G401.6 (cell line): Measurements from ENCODE around the gene ZNF687.

Source experiments
- FAIRE-seq: peaks from 2 replicates; lab custom pipeline; 2012; peaks lifted over from hg19 to GRCh38; lab: Jason Lieb, UNC

ZNF687 gene

GRCh38 chr1:151282883-151283725, 1.0 kb downstream of the ZNF687 start:
- FAIRE-seq = no peak

- FAIRE-seq = no peak
Observed at GRCh38 chr1:151284013-151284577, 2.0 kb downstream of the ZNF687 start.

GRCh38 chr1:151286619-151287340, 4.7 kb downstream of the ZNF687 start:
- FAIRE-seq = no peak

GRCh38 chr1:151287341-151287699, 5.2 kb downstream of the ZNF687 start:
- FAIRE-seq = no peak

- no peak for FAIRE-seq
Observed at GRCh38 chr1:151287767-151288500, 5.8 kb downstream of the ZNF687 start.

- no peak for FAIRE-seq
Observed at GRCh38 chr1:151288502-151288901, 6.4 kb downstream of the ZNF687 start.

- FAIRE-seq = no peak
Observed at GRCh38 chr1:151289080-151289935, 7.2 kb downstream of the ZNF687 start.

- FAIRE-seq = no peak
Observed at GRCh38 chr1:151289991-151290708, 8.1 kb downstream of the ZNF687 start.

- no peak for FAIRE-seq
Observed at GRCh38 chr1:151290709-151291303, 8.7 kb downstream of the ZNF687 start.

- no peak for FAIRE-seq
Observed at GRCh38 chr1:151292207-151293030, 10.3 kb downstream of the ZNF687 start.

GRCh38 chr1:151293093-151293492, 11.0 kb downstream of the ZNF687 start:
- FAIRE-seq = no peak

GRCh38 chr1:151294742-151295462, 12.8 kb downstream of the ZNF687 start:
- no peak for FAIRE-seq

GRCh38 chr1:151309811-151310323, 27.8 kb downstream of the ZNF687 start:
- no peak for FAIRE-seq

- no peak for FAIRE-seq
Observed at GRCh38 chr1:151311011-151311410, 28.9 kb downstream of the ZNF687 start.

GRCh38 chr1:151311589-151312331, 29.7 kb downstream of the ZNF687 start:
- FAIRE-seq = no peak

- no peak for FAIRE-seq
Observed at GRCh38 chr1:151312411-151312810, 30.3 kb downstream of the ZNF687 start.

- no peak for FAIRE-seq
Observed at GRCh38 chr1:151312826-151313225, 30.7 kb downstream of the ZNF687 start.

GRCh38 chr1:151313501-151313900, 31.4 kb downstream of the ZNF687 start:
- no peak for FAIRE-seq
